ENCODE measurements around the gene DLEC1. TPM values are rescaled to one million over a fixed set of nuclear protein-coding genes. Genes with fewer than 3 reads are reported as not detected.
A peak's percentile ranks its signal among the peaks of the same experiment; 100 is the strongest.

Gene DLEC1
- total RNA-seq, 1 experiment from 2014 or later = 0.81 TPM

- H3K9me3 Mint-ChIP-seq = peaks cover 25% of the 10 kb centered on the region
- CTCF ChIA-PET = no interaction called here
These were observed 15.5 kb downstream of the DLEC1 start for GRCh38 chr3:38054499-38055001.

GRCh38 chr3:38059148-38059547 lies 20.1 kb downstream of the DLEC1 start:
- ChIA-PET POLR2A (no interaction called here), CTCF (no interaction called here)
- Mint-ChIP-seq H3K4me3 (no peak overlapping the region), H3K9me3 (peaks cover 30% of the 10 kb centered on the region), H3K27ac (no peak overlapping the region), H3K36me3 (peaks cover 7% of the 10 kb centered on the region), H3K4me1 (no peaks in the 10 kb centered on the region), H3K27me3 (ENCODE audit: low read depth) (peaks cover 13% of the 10 kb centered on the region)
- DNase-seq (ENCODE audit: low spot score) (no peak), ATAC-seq (no peak)
- TF ChIP-seq AR (CRISPR knock-in tag; IDR thresholded peaks at IDR 0.05) (no peak), NR1H2 (CRISPR knock-in tag; IDR thresholded peaks at IDR 0.05) (no peak), USF2 (CRISPR knock-in tag; IDR thresholded peaks at IDR 0.05) (peak; percentile 83), TP53 (CRISPR knock-in tag; IDR thresholded peaks at IDR 0.05) (no peak), RORB (CRISPR knock-in tag; IDR thresholded peaks at IDR 0.05) (no peak), USF1 (CRISPR knock-in tag; IDR thresholded peaks at IDR 0.05) (peak; percentile 66; the same call in 1 of the 2 replicates), ERG (CRISPR knock-in tag; IDR thresholded peaks at IDR 0.05) (no peak)

More at GRCh38 chr3:38054499-38055001, 15.5 kb downstream of the DLEC1 start:
- no peaks in the 10 kb centered on the region for H3K4me1 Mint-ChIP-seq
- H3K4me3 Mint-ChIP-seq = no peak overlapping the region
- peaks cover 18% of the 10 kb centered on the region for H3K36me3 Mint-ChIP-seq
- DNase-seq (ENCODE audit: low spot score) (no peak), ATAC-seq (no peak)
- POLR2A ChIA-PET = no interaction called here
- H3K27ac Mint-ChIP-seq = no peak overlapping the region
- H3K27me3 Mint-ChIP-seq (ENCODE audit: low read depth) = peaks cover 24% of the 10 kb centered on the region
- no peak for TF ChIP-seq FOXP1 (CRISPR knock-in tag; IDR thresholded peaks at IDR 0.05; ENCODE audit: borderline replicate concordance)

- POLR2A ChIA-PET = no interaction called here
- peaks cover 6% of the 10 kb centered on the region; the same call in 1 of the 2 replicates for H3K36me3 Mint-ChIP-seq
- no peak overlapping the region for H3K27ac Mint-ChIP-seq
- ATAC-seq = no peak
- peaks cover 12% of the 10 kb centered on the region for H3K27me3 Mint-ChIP-seq (ENCODE audit: low read depth)
- peaks cover 28% of the 10 kb centered on the region for H3K9me3 Mint-ChIP-seq
- H3K4me1 Mint-ChIP-seq = no peaks in the 10 kb centered on the region
- CTCF ChIA-PET = no interaction called here
- H3K4me3 Mint-ChIP-seq = no peak overlapping the region
- DNase-seq (ENCODE audit: low spot score) = no peak
- TF ChIP-seq AR (CRISPR knock-in tag; IDR thresholded peaks at IDR 0.05) = no peak
- TF ChIP-seq MLX (CRISPR knock-in tag; IDR thresholded peaks at IDR 0.05) = no peak
- TF ChIP-seq ZNF671 (CRISPR knock-in tag; IDR thresholded peaks at IDR 0.05) = no peak
- TF ChIP-seq SMAD3 (CRISPR knock-in tag; IDR thresholded peaks at IDR 0.05; ENCODE audit: borderline replicate concordance) = no peak
- TF ChIP-seq SOX15 (CRISPR knock-in tag; IDR thresholded peaks at IDR 0.05) = no peak
- TF ChIP-seq FOXK1 (CRISPR knock-in tag; IDR thresholded peaks at IDR 0.05) = no peak
- no peak for TF ChIP-seq GRHL2 (CRISPR knock-in tag; IDR thresholded peaks at IDR 0.05; ENCODE audit: insufficient replicate concordance, severe bottlenecking)
- TF ChIP-seq, protein P1, sequence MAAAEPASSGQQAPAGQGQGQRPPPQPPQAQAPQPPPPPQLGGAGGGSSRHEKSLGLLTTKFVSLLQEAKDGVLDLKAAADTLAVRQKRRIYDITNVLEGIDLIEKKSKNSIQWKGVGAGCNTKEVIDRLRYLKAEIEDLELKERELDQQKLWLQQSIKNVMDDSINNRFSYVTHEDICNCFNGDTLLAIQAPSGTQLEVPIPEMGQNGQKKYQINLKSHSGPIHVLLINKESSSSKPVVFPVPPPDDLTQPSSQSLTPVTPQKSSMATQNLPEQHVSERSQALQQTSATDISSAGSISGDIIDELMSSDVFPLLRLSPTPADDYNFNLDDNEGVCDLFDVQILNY (CRISPR knock-in tag; IDR thresholded peaks at IDR 0.05) = no peak
- no peak for TF ChIP-seq USF1 (CRISPR knock-in tag; IDR thresholded peaks at IDR 0.05)
- TF ChIP-seq, protein P2, sequence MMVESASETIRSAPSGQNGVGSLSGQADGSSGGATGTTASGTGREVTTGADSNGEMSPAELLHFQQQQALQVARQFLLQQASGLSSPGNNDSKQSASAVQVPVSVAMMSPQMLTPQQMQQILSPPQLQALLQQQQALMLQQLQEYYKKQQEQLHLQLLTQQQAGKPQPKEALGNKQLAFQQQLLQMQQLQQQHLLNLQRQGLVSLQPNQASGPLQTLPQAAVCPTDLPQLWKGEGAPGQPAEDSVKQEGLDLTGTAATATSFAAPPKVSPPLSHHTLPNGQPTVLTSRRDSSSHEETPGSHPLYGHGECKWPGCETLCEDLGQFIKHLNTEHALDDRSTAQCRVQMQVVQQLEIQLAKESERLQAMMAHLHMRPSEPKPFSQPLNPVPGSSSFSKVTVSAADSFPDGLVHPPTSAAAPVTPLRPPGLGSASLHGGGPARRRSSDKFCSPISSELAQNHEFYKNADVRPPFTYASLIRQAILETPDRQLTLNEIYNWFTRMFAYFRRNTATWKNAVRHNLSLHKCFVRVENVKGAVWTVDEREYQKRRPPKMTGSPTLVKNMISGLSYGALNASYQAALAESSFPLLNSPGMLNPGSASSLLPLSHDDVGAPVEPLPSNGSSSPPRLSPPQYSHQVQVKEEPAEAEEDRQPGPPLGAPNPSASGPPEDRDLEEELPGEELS (CRISPR knock-in tag; IDR thresholded peaks at IDR 0.05) = no peak
- TF ChIP-seq IRF1 (CRISPR knock-in tag; IDR thresholded peaks at IDR 0.05) = no peak
These were observed 20.6 kb downstream of the DLEC1 start for GRCh38 chr3:38059591-38059990.

Data from WTC11 (cell line).